ENCODE results near the gene ANKFN1. TPM values are rescaled to one million over a fixed set of nuclear protein-coding genes. Genes with fewer than 3 reads are reported as not detected.

The ANKFN1 gene
- polyA plus RNA-seq, 3 donors: not detected

DNA sequence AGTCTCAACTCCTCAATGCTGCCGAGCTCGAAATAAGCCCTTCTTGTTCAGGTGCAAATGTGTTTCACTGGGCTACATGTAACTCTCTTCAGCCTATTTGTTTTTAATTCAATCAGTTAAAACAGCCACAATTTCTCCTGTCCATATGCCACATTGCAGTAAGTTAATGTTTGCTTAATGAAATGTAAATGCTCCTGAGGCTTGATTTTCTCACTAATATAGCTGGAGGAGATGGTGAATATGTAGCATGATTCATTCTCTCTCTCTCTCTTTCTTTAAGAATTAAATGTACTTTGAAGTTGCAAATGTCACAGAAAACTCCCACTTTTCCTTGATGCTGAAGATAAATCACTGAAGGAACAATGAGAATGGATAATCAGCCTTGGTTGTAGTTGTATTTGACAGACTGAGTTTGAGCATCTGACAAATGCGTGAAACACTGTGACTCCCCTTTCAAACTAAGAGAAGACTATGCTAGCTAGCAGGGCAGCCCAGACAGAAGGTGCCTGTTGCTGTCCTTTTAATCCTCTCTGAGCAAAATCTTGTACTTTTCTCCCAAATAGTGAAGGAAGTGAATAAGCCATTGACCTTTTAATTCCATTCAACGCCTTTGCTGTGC lies 161.8 kb downstream of the ANKFN1 start:
- Histone ChIP-seq H3K4me3 (replicated peaks in 1 of 3; ENCODE audit: low read depth in 2 of 3, low read length in 3 of 3) (no peak overlapping the region), H3K27ac (ENCODE audit: low read depth in 1 of 2, low read length in 2 of 2) (no peak overlapping the region), H3K9ac (ENCODE audit: insufficient read depth, low read length, poor library complexity, severe bottlenecking) (no peak overlapping the region), H3K9me3 (replicated peaks in 1 of 2; ENCODE audit: control insufficient read depth in 1 of 2, insufficient read depth in 1 of 2, low read length in 2 of 2) (no peaks in the 10 kb centered on the region), H3K27me3 (ENCODE audit: control insufficient read depth in 2 of 2, insufficient read depth in 2 of 2, low read length in 2 of 2) (no peaks in the 10 kb centered on the region), H2AFZ (ENCODE audit: insufficient read depth, low read depth, low read length, poor library complexity, severe bottlenecking) (no peak overlapping the region), H4K20me1 (ENCODE audit: insufficient read depth, low read length) (no peaks in the 10 kb centered on the region), H3K4me1 (ENCODE audit: control insufficient read depth in 1 of 2, insufficient read depth in 2 of 2, low read length in 2 of 2) (peaks cover 40 to 45% of the 10 kb centered on the region in 2 donors), H3K36me3 (replicated peaks in 1 of 2; ENCODE audit: control insufficient read depth in 1 of 2, insufficient read depth in 2 of 2, low read length in 2 of 2) (no peaks in the 10 kb centered on the region), H3K79me2 (ENCODE audit: insufficient read depth, low read length) (no peaks in the 10 kb centered on the region), H3K4me2 (replicated peaks; ENCODE audit: extremely low read depth, low read length, poor library complexity, severe bottlenecking) (no peak overlapping the region)
- intact Hi-C loops (cut with micrococcal nuclease): no loop called here
- H3K36me3 Mint-ChIP-seq: no peaks in the 10 kb centered on the region
- H3K4me1 Mint-ChIP-seq: peaks cover 45% of the 10 kb centered on the region
- H3K27me3 Mint-ChIP-seq (ENCODE audit: low read depth in 3 of 3): no peaks in the 10 kb centered on the region
- H3K27ac Mint-ChIP-seq: no peak overlapping the region
- 95% methylated on average over 2 of the region's 4 CpGs for WGBS (ENCODE audit: insufficient coverage)
- H3K4me3 Mint-ChIP-seq: no peak overlapping the region
- TF ChIP-seq, protein P1, sequence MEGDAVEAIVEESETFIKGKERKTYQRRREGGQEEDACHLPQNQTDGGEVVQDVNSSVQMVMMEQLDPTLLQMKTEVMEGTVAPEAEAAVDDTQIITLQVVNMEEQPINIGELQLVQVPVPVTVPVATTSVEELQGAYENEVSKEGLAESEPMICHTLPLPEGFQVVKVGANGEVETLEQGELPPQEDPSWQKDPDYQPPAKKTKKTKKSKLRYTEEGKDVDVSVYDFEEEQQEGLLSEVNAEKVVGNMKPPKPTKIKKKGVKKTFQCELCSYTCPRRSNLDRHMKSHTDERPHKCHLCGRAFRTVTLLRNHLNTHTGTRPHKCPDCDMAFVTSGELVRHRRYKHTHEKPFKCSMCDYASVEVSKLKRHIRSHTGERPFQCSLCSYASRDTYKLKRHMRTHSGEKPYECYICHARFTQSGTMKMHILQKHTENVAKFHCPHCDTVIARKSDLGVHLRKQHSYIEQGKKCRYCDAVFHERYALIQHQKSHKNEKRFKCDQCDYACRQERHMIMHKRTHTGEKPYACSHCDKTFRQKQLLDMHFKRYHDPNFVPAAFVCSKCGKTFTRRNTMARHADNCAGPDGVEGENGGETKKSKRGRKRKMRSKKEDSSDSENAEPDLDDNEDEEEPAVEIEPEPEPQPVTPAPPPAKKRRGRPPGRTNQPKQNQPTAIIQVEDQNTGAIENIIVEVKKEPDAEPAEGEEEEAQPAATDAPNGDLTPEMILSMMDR (IDR thresholded peaks at IDR 0.05): no peak
- peaks cover 0 to 3% (median 0%) of the 10 kb centered on the region in 7 donors for H3K9me3 Mint-ChIP-seq
- no peak for DNase-seq

DNA sequence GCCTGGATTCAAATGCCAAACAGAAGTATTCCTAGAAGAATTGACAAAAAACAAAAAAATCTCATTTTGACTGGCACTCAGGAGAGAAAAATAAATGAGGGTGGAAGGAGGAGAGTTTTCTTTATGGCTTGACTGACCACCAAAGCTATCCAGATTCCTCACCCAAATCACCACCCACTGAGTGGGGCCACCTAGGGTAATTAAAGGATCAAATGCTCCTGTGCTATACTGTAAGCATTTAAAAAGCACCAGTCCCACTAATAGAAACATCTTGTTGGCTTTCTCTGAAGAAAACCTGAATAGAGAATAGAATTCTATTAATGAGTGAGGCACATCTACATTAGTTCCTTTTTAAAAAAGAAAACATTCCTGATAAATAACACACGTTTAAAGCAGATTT lies 163.3 kb downstream of the ANKFN1 start:
- H3K27ac Mint-ChIP-seq: no peak overlapping the region
- no peaks in the 10 kb centered on the region for H3K27me3 ChIP-seq (ENCODE audit: control insufficient read depth in 2 of 2, insufficient read depth in 2 of 2, low read length in 2 of 2)
- no peaks in the 10 kb centered on the region for H3K9me3 Mint-ChIP-seq

More for the DNA sequence above, 163.3 kb downstream of the ANKFN1 start:
- H2AFZ ChIP-seq (ENCODE audit: insufficient read depth, low read depth, low read length, poor library complexity, severe bottlenecking): no peak overlapping the region
- Mint-ChIP-seq H3K4me1 (peaks cover 32% of the 10 kb centered on the region), H3K4me3 (no peak overlapping the region), H3K27me3 (ENCODE audit: low read depth in 3 of 3) (no peaks in the 10 kb centered on the region), H3K36me3 (no peaks in the 10 kb centered on the region)
- intact Hi-C loops (cut with micrococcal nuclease): no loop called here
- H3K4me1 ChIP-seq (ENCODE audit: control insufficient read depth in 1 of 2, insufficient read depth in 2 of 2, low read length in 2 of 2): peaks cover 26 to 30% of the 10 kb centered on the region in 2 donors
- TF ChIP-seq, protein P1 (IDR thresholded peaks at IDR 0.05): no peak
- H3K79me2 ChIP-seq (ENCODE audit: insufficient read depth, low read length): no peaks in the 10 kb centered on the region
- no peaks in the 10 kb centered on the region for H3K9me3 ChIP-seq (replicated peaks in 1 of 2; ENCODE audit: control insufficient read depth in 1 of 2, insufficient read depth in 1 of 2, low read length in 2 of 2)
- H4K20me1 ChIP-seq (ENCODE audit: insufficient read depth, low read length): no peaks in the 10 kb centered on the region
- no peak overlapping the region for H3K4me3 ChIP-seq (replicated peaks in 1 of 3; ENCODE audit: low read depth in 2 of 3, low read length in 3 of 3)
- H3K4me2 ChIP-seq (replicated peaks; ENCODE audit: extremely low read depth, low read length, poor library complexity, severe bottlenecking): no peak overlapping the region
- H3K9ac ChIP-seq (ENCODE audit: insufficient read depth, low read length, poor library complexity, severe bottlenecking): no peak overlapping the region
- H3K36me3 ChIP-seq (replicated peaks in 1 of 2; ENCODE audit: control insufficient read depth in 1 of 2, insufficient read depth in 2 of 2, low read length in 2 of 2): no peaks in the 10 kb centered on the region
- H3K27ac ChIP-seq (ENCODE audit: low read depth in 1 of 2, low read length in 2 of 2): no peak overlapping the region
- no peak for DNase-seq
- no CpG with 5 or more reads among the region's 1 CpG for WGBS (ENCODE audit: insufficient coverage)
